NB4 (cell line): Measurements from ENCODE around the gene ARHGAP15.

ENCODE experiments used
- CTCF ChIP-seq: IDR thresholded peaks from one replicate; pipeline ENCODE4 v1.5.1; 2012; ENCODE audit warnings: low read depth, low read length
- POLR2A ChIP-seq: IDR thresholded peaks from 2 replicates; pipeline ENCODE4 v1.6.1; 2011; ENCODE audit warnings: mild to moderate bottlenecking; ENCODE audit not compliant: insufficient read length; ENCODE audit errors: extremely low read depth

GRCh38 chr2:143356336-143356735 is 227.1 kb downstream of the ARHGAP15 start:
- TF ChIP-seq CTCF (no peak), POLR2A (no peak)
